Peyer's patch (tissue), 4 donors: ENCODE measurements around the gene FGA. TPM values are rescaled to one million over a fixed set of nuclear protein-coding genes. Genes with fewer than 3 reads are reported as not detected.

Source experiments
- DNase-seq, 3 donors: peaks; one replicate each; pipeline ENCODE4 v3.0.0-alpha.2; 2017 to 2019
- H3K27ac ChIP-seq, 4 donors: fragments of 200-600 bp; sonication (generic); one replicate each; pipeline ENCODE4 v1.5.1; 2016 to 2019
- H3K27me3 ChIP-seq, 2 donors: fragments of 200-600 bp; sonication (generic); one replicate each; pipeline ENCODE4 v1.5.1; 2019
- H3K36me3 ChIP-seq, 3 donors: fragments of 200-600 bp; sonication (generic); one replicate each; pipeline ENCODE4 v1.5.1; 2016 to 2019
- H3K4me1 ChIP-seq, 4 donors: fragments of 200-600 bp; sonication (generic); one replicate each; pipeline ENCODE4 v1.5.1; 2016 to 2019
- H3K4me3 ChIP-seq, 4 donors: fragments of 200-600 bp; sonication (generic); 1 replicate in 3 of 4; 2 replicates in 1 of 4; pipeline ENCODE4 v1.5.1; 2016 to 2019; ENCODE audit warnings: mild to moderate bottlenecking in 1 of 4
- H3K9me3 ChIP-seq, 4 donors: fragments of 200-600 bp; sonication (generic); one replicate each; pipeline ENCODE4 v1.5.1; 2016 to 2019; ENCODE audit warnings: mild to moderate bottlenecking in 1 of 4
- CTCF ChIP-seq, 6 experiments: fragments of 450-650 bp in 4 of 6; fragments of 200-600 bp in 2 of 6; sonication (generic) in 1 of 6; IDR thresholded peaks; one replicate each; pipeline ENCODE4 v1.5.1; 2017 to 2019; ENCODE audit warnings: antibody characterized with exemption in 6 of 6, mild to moderate bottlenecking in 3 of 6, moderate library complexity in 1 of 6
- POLR2A ChIP-seq, 2 donors: fragments of 450-650 bp; IDR thresholded peaks; one replicate each; pipeline ENCODE4 v1.5.1; 2017; ENCODE audit warnings: antibody characterized with exemption in 2 of 2, mild to moderate bottlenecking in 2 of 2, moderate library complexity in 2 of 2
- total RNA-seq, 4 donors: library from RNA; depleted of rRNA; stranded (reverse); fragments of >200 nt; gene quantifications; one replicate each; pipeline ENCODE4 v1.1.0, GENCODE V29; 2016

Gene FGA
- not detected for total RNA-seq

- H3K27me3 ChIP-seq = no peaks in the 10 kb centered on the region
- TF ChIP-seq POLR2A (IDR thresholded peaks at IDR 0.05) (no peak), CTCF (IDR thresholded peaks at IDR 0.05) (no peak)
- no peak within 1 kb of the TSS for H3K4me3 ChIP-seq
- no peak for DNase-seq
- H3K4me1 ChIP-seq = no peaks in the 10 kb centered on the region
- no peaks in the 10 kb centered on the region for H3K36me3 ChIP-seq
- H3K9me3 ChIP-seq = no peaks in the 10 kb centered on the region
- H3K27ac ChIP-seq = no peak within 1 kb of the TSS
Observed at GRCh38 chr4:154590329-154591006, at the start of gene FGA. Gene FGA, minus strand, starts transcription at chr4:154590742. Its CDS starts 55 bp downstream, at chr4:154590687.

DNA sequence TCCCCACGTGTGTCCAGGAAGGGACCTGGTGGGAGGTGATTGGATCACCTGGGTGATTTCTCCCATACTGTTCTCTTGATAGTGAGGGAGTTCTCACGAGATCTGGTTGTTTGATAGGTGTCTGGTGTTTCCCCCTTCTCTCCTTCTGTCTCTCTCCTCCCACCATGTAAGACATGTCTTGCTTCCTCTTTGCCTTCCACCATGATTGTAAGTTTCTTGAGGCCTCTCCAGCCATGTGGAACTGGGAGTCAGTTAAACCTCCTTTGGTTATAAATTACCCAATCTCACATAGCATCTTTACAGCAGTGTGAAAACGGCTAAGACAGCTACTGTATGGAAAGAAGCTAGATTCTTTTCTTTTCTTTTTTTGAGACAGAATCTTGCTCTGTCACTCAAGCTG, 43.5 kb upstream of the FGA start:
- Histone ChIP-seq H3K36me3 (no peaks in the 10 kb centered on the region), H3K9me3 (no peaks in the 10 kb centered on the region), H3K27me3 (no peaks in the 10 kb centered on the region), H3K4me1 (no peaks in the 10 kb centered on the region), H3K4me3 (no peak overlapping the region), H3K27ac (no peak overlapping the region)
- TF ChIP-seq CTCF (IDR thresholded peaks at IDR 0.05) (no peak), POLR2A (IDR thresholded peaks at IDR 0.05) (no peak)
- DNase-seq = no peak

DNA sequence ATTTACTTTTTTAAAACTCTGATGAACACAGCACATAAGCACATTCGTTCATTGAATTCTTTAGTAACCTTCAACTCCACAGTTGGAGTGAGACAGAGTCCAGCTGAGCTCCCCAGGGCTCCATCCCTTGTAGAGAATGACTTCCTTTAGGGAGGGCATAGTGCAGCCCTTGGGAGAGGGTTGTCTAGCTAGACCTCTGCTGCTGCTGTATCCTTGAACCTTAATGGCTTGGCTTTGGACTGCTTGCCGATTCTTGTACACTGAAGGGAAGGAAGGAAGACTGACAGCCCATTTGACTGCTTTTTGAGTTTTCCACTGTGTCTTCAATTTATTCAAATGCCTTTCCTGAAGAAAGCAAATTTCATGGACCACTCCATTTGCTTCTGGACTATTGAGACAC, 41.3 kb upstream of the FGA start:
- TF ChIP-seq POLR2A (IDR thresholded peaks at IDR 0.05) = no peak
- no peak for TF ChIP-seq CTCF (IDR thresholded peaks at IDR 0.05)
- no peak for DNase-seq
- H3K4me3 ChIP-seq = no peak overlapping the region

GRCh38 chr4:154630324-154630723, 39.8 kb upstream of the FGA start:
- Histone ChIP-seq H3K4me1 (peaks cover 0 to 16% (median 0%) of the 10 kb centered on the region in 4 donors), H3K27ac (no peak overlapping the region), H3K4me3 (no peak overlapping the region), H3K36me3 (no peaks in the 10 kb centered on the region), H3K9me3 (no peaks in the 10 kb centered on the region), H3K27me3 (no peaks in the 10 kb centered on the region)
- DNase-seq = no peak
- no peak for TF ChIP-seq POLR2A (IDR thresholded peaks at IDR 0.05)
- no peak for TF ChIP-seq CTCF (IDR thresholded peaks at IDR 0.05)

More for the DNA sequence above, 41.3 kb upstream of the FGA start:
- no peaks in the 10 kb centered on the region for H3K36me3 ChIP-seq
- no peak overlapping the region for H3K27ac ChIP-seq
- no peaks in the 10 kb centered on the region for H3K9me3 ChIP-seq
- peaks cover 0 to 8% (median 0%) of the 10 kb centered on the region in 4 donors for H3K4me1 ChIP-seq
- no peaks in the 10 kb centered on the region for H3K27me3 ChIP-seq

- Histone ChIP-seq H3K4me1 (peaks cover 0 to 16% (median 0%) of the 10 kb centered on the region in 4 donors), H3K9me3 (no peaks in the 10 kb centered on the region), H3K27me3 (no peaks in the 10 kb centered on the region), H3K4me3 (peak overlapping the region; percentile 11 to 42 (median 34)), H3K36me3 (no peaks in the 10 kb centered on the region), H3K27ac (no peak overlapping the region)
- TF ChIP-seq CTCF (IDR thresholded peaks at IDR 0.05) (peak in 4 of 6 experiments; percentile 41 to 58 (median 54)), POLR2A (IDR thresholded peaks at IDR 0.05) (no peak)
- peak; percentile 23 to 72 (median 70) for DNase-seq
Observed at GRCh38 chr4:154626793-154627484, 36.4 kb upstream of the FGA start.
